Mucosa of gallbladder (tissue), 1 donor: Measurements from ENCODE around the gene CD36. TPM values are rescaled to one million over a fixed set of nuclear protein-coding genes. Genes with fewer than 3 reads are reported as not detected.
A peak's percentile ranks its signal among the peaks of the same experiment; 100 is the strongest.

Source experiments
- DNase-seq: peaks from one replicate; pipeline ENCODE4 v3.0.0-alpha.2; 2020; ENCODE audit warnings: low spot score
- total RNA-seq: library from RNA; stranded (reverse); gene quantifications from one replicate; pipeline ENCODE4 v1.2.1, GENCODE V29; 2021
- donor health status: DM: no; HTN: no; CAD: no.

The CD36 gene
- total RNA-seq, 1 donor from 2014 or later = 35.8 TPM

DNA sequence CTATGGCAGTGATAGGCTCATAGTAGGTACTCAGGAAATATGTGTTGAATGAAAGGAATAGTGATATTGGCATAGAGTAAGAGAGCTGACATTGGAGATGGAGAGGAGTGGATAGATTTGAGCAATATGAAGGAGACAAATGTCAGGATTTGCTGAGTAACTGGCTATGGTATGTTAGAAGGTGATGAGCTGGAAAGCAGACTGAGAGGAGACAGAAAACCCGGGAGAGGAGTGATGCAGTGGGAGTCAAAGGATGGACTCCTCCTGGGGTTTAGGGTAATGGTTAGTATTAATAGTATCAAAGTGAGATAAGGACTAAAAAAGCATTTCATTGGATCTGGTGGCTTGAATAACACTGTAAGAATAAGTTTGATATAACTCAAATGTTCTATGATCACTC lies 64.8 kb downstream of the CD36 start:
- DNase-seq = no peak

- no peak for DNase-seq
These were observed 66.8 kb downstream of the CD36 start for GRCh38 chr7:80705130-80705781.

DNA sequence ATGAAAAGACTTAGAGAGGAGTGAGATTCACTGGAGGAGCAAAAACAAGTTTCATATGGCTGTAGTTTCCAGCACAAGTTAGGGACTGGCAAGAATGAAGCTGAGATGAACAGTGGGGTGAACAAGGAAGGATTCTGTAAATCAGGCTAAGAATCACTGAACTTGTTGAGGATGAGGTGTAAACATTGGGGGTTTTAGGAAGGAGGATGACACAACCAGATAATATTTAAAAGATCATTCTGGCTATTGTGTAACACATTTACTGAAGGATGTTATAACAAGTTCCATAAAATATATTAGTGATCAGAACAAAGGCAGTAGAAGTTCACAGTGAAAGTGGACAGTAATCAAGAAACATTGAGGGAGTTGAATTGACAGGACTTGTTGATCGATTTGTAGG lies 68.9 kb downstream of the CD36 start:
- DNase-seq = no peak

- no peak for DNase-seq
These were observed 69.7 kb downstream of the CD36 start for GRCh38 chr7:80708123-80708522.

GRCh38 chr7:80711531-80711930 lies 73.1 kb downstream of the CD36 start:
- DNase-seq = no peak

DNA sequence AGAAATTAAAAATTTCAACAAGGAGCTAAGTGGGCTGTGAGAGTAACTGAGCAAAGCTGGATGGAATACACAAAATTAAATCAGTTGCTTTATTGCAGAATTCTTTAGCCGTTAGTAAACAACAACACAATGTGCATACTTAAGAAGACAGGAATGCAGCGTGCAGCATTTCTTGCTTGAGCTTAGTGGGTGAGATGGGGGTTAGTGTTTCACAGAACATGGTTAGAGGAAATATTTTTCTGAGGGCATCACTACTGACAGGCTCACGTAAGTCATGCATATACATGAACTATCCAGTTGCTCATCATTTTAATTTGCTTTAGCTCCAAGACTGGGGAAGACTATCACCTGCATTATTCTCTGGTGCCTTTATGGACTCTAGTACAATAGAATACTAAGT lies 80.8 kb downstream of the CD36 start:
- no peak for DNase-seq

DNA sequence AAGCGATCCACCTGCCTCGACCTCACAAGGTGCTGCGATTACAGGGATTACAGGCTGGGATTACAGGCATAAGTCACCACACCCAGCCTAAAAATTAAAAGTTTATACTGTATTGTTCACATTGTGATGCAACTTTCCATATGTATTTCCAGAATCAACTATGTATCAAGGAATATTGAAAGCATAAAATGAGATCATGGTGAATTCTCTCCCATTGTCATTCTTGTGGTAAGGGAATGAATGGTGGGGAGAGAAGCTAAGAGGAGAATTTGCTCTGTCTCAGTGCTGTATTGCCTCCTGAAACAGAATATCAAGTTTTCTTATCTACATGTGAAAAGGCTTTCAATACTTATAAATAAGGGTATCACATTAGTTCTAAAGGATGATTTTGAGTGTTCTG lies 81.7 kb downstream of the CD36 start:
- no peak for DNase-seq

GRCh38 chr7:80721883-80722615 lies 83.6 kb downstream of the CD36 start:
- no peak for DNase-seq

- DNase-seq = peak; percentile 19
These were observed 84.3 kb downstream of the CD36 start for GRCh38 chr7:80722616-80723195.

- no peak for DNase-seq
These were observed 85.9 kb downstream of the CD36 start for GRCh38 chr7:80724249-80724871.

GRCh38 chr7:80725181-80725611 lies 86.8 kb downstream of the CD36 start:
- DNase-seq = no peak

Other genes starting within 250 kb of the CD36 start
- gene GNAT3, start 126.6 kb upstream of the CD36 start, total RNA-seq = 1.2 TPM